ELR (cell line): ENCODE data around the gene TNFSF13.

Experiments
- DNase-seq: peaks from one replicate; pipeline ENCODE4 v3.0.0-alpha.2; 2015; ENCODE audit warnings: low read depth

TNFSF13 gene

DNA sequence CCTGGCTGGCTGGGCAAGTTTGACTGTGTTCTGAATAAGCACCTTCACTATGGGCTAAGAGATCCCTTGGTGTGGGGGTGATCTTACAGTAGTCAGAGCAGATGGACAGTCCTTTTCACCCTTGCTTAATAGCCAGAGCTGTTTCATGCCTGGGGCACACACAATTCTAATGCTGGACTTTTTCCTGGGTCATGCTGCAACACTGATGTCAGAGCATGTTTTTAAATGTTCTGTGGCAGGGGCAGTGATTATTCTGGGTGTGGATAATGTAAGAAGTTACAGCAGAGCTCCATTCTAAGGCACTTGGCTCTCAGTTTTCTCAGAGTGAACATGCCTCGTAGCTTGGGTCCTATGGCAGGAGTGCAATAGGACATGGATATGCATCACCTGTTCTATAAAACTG is 16.9 kb downstream of the TNFSF13 start:
- no peak for DNase-seq

DNA sequence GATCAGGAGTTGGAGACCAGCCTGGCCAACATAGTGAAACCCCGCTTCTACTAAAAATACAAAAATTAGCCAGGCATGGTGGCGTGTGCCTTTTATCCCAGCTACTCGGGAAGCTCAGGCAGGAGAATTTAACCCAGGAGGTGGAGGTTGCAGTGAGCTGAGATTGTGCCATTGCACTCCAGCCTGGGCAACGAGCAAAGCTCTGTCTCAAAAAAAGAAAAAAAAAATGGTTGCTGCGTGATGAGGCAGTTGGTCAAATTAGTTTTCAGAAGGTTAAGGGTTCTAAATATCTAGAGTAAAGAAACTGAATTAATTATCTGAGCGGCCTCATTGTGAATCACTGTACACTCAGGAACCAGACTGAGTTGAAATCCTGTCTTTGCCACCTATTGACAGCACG is 17.4 kb downstream of the TNFSF13 start:
- DNase-seq, result no peak

DNA sequence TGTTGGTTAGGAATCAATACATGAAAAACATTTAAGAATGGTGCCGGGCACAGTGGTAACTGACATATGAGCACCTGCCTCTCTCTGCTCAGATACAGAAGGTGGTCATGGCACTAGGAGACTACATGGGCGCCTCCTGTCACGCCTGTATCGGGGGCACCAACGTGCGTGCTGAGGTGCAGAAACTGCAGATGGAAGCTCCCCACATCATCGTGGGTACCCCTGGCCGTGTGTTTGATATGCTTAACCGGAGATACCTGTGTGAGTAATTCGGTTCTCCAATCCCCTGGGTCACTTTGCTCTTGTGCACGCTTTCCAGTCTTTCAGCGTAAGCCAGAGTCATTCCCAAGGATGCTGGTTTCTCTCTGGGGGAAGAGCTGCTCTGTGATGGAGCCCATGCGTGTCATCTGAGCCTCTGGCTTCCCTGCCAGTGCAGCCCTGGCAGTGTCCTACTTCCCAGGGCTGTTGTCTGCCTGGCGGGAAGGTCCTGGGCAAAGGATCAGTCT is 17.9 kb downstream of the TNFSF13 start:
- DNase-seq, result no peak

DNA sequence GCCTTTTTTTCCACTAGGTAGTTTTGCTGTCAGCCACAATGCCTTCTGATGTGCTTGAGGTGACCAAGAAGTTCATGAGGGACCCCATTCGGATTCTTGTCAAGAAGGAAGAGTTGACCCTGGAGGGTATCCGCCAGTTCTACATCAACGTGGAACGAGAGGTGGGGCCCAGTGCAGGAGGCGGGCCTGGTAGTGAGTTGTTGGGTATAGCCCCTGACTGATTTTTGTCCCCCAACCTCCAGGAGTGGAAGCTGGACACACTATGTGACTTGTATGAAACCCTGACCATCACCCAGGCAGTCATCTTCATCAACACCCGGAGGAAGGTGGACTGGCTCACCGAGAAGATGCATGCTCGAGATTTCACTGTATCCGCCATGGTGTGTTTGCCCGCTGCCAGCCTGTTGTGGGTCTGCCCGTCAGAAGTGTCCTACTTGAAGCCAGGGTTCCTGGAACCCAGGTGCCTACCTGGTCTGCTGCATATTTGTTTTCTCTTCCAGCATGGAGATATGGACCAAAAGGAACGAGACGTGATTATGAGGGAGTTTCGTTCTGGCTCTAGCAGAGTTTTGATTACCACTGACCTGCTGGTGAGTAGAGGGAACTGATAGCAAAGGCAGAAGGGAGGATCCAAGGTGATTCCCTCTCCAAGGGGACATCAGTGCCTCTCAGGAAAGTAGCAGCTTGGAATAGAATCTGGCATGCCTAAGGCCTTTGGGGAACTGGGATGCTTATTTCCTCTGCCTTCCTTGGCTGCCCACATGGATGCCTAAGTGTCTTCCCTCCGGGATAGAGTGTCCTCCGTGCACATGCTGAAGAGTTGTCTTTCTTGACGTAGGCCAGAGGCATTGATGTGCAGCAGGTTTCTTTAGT is 19.0 kb downstream of the TNFSF13 start:
- DNase-seq, result no peak

DNA sequence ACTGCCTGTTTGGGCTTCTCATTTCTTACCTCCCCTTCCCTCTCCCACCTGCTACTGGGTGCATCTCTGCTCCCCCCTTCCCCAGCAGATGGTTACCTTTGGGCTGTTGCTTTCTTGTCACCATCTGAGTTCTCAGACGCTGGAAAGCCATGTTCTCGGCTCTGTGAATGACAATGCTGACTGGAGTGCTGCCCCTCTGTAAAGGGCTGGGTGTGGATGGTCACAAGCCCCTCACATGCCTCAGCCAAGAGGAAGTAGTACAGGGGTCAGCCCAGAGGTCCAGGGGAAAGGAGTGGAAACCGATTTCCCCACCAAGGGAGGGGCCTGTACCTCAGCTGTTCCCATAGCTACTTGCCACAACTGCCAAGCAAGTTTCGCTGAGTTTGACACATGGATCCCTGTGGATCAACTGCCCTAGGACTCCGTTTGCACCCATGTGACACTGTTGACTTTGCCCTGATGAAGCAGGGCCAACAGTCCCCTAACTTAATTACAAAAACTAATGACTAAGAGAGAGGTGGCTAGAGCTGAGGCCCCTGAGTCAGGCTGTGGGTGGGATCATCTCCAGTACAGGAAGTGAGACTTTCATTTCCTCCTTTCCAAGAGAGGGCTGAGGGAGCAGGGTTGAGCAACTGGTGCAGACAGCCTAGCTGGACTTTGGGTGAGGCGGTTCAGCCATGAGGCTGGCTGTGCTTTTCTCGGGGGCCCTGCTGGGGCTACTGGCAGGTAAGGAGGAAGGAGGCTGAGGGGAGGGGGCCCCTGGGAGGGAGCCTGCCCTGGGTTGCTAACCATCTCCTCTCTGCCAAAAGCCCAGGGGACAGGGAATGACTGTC is 20.7 kb downstream of the TNFSF13 start, which contains the start of gene CD68:
Gene CD68 (plus strand): TSS at position 638 of the 833 bp plus-strand sequence. CDS start 40 bp downstream, at position 678.
- peak; percentile 99 for DNase-seq

DNA sequence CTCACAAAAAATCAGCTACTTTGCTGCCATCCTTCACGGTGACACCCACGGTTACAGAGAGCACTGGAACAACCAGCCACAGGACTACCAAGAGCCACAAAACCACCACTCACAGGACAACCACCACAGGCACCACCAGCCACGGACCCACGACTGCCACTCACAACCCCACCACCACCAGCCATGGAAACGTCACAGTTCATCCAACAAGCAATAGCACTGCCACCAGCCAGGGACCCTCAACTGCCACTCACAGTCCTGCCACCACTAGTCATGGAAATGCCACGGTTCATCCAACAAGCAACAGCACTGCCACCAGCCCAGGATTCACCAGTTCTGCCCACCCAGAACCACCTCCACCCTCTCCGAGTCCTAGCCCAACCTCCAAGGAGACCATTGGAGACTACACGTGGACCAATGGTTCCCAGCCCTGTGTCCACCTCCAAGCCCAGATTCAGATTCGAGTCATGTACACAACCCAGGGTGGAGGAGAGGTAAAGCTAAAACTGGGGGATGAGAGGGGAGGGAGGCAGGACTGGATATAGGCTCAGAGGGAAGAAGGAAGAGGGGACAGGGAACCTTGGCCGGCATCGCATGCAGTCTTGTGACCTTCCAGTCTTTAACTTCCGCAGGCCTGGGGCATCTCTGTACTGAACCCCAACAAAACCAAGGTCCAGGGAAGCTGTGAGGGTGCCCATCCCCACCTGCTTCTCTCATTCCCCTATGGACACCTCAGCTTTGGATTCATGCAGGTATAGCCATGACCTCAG is 21.5 kb downstream of the TNFSF13 start:
- DNase-seq, result no peak

DNA sequence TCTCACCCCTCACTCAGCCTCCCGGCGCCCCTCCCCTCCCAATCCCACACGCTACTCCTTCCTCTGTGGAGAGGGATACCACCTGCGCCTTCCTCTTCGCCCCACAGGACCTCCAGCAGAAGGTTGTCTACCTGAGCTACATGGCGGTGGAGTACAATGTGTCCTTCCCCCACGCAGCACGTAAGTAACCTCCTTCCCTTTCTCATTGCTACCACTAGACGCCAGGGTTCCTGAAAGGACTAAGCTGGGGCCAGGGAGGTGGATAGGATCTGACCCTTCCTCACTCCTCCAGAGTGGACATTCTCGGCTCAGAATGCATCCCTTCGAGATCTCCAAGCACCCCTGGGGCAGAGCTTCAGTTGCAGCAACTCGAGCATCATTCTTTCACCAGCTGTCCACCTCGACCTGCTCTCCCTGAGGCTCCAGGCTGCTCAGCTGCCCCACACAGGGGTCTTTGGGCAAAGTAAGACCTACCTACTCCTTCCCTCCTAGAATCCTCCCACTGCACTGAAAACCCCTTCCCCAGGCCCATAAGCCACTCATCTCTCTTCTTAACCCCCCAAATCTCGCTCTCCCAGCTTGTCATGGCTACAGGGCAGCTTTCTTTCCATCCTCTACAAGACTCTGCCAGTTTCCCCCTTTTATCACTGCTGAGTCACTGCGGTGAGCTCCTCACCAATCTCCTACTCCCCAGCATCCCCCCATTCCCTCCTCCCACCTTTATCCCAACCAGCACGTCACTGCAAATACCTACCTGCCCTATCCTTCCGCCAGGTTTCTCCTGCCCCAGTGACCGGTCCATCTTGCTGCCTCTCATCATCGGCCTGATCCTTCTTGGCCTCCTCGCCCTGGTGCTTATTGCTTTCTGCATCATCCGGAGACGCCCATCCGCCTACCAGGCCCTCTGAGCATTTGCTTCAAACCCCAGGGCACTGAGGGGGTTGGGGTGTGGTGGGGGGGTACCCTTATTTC is 22.3 kb downstream of the TNFSF13 start:
- DNase-seq, result no peak

DNA sequence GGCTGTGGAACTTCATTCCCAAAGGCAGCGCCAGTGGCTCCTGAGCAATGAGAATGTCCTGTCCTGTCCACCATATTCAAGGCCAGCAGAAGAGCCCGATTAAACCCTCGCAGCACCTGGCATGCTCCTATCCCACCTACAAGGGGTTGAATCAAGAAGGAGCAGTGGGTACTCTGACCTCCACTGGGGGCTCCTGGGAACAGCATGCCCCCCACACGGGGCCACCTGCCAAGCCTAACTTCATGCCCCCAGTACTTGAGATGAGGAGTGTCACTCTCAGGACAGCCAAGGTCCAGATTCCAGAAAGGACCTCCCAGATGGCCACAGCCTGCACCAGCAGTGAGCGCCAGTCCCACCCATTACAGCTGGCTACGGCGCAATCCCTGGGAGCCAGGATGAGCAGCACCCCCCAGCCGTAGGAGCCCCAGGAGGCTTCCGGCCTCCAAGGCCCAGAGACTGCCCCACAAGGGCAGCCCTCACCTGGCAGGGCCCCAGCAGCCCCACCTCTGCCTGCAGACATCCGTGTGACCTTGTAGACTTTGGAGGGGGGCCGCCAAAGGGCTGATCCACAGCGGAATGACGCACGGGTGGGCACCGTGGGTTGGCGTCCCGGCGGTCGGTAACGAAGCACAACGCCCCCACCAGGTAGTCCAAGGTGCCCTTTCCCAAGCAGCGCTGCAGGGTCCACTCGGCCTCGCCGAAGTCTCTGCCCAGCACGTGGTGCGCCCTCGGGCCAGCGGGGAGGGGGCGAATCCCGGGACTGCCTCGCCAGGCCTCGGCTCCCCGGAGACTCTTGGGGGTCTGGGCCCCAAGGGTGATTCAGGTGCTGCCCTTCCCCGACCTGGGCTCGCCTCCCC is 24.1 kb downstream of the TNFSF13 start:
- DNase-seq, result no peak

DNA sequence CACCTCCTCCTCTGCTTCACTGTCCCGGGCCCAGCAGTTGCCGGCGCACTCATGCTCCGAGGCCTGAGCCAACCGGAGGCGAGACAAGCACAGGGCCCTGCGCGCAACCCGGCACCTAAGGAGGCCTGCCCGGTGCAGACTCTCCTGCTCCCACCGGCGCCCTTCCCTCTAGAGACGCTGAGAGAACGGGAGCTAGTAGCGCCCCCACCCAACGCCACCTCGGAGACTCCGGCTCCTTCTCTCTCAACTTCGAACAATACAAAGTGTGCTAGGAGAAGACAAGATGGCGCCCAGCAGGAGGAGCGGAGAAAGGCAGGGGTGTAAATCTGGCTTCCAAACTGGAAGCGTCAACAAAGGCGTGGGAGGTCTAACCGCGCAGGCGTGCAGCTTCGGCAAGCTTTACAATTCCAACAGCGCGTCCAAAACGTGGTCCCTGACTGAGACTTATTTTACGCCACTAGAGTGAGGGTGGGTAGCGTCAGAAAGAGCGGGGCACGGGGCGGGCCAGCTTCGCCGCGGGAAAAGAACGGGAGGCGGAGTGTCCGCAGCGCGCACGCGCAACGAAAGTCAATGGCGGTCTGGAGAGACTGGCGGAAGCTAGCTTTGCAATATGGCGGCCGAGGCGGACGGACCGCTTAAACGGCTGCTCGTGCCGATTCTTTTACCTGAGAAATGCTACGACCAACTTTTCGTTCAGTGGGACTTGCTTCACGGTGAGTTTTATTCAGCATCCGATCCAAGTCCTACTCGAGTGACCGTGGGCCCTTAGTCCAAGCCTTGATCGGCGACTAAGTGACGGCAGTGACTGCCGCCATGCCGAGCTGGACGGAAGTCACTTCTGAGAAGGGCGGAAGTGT is 24.9 kb downstream of the TNFSF13 start, which contains the start of gene MPDU1:
Gene MPDU1 (plus strand): TSS at position 600 of the 857 bp plus-strand sequence. CDS start 11 bp downstream, at position 611.
- peak; percentile 97 for DNase-seq

DNA sequence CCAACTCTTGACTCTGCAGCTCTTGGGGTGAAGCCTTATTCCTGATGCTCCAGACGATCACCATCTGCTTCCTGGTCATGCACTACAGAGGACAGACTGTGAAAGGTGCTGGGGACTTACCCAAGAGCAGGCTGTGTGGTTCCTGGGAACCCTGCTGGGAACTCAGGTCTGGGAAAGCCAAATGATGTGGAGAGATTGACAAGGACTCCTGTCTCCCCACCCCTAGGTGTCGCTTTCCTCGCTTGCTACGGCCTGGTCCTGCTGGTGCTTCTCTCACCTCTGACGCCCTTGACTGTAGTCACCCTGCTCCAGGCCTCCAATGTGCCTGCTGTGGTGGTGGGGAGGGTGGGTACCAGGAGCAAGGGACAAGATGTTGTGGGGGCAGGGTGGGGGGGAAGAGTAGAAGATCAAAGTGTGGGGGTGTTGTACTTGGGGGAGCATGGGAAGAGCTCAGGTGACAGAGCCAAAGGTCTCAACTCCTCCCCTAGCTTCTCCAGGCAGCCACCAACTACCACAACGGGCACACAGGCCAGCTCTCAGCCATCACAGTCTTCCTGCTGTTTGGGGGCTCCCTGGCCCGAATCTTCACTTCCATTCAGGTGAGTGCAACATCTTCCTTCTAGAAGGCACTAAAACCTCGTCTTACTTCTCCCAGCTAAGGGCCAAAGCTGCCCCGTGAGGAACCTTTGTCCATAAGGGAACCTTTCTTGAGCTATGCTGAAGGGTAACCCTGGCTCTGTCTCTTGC is 28.3 kb downstream of the TNFSF13 start:
- DNase-seq, result peak; percentile 68

DNA sequence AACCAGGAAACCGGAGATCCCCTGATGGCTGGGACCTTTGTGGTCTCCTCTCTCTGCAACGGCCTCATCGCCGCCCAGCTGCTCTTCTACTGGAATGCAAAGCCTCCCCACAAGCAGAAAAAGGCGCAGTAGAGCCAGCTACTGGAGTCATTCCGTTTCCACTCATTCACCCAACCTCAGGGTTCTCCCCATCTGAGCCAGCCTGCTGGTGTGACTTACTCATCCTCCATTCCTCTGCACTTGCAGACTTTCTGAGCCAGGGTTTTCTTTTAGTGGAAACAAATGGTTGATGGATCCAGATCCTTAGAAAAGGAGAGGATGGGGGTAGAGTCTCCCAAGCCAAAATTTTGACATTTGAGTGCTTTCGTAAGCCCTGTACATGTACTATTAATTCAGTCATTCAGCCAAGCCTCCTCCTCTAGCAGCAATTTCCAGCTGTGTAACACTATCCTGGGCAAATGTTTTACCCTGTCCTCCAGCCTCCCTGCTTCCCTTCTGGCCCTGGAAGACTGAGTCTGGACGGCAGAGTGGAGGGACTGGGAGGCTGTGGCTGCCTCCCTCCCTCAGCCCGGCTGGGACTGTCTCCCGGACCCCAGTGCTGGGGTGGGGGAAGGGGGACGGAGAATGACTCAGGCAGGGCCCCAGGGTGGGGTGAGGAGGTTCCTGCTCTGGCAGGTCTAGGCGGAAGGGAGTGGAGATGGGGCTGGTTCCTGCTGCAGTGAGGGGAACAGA is 29.0 kb downstream of the TNFSF13 start:
- DNase-seq, result peak; percentile 97

DNA sequence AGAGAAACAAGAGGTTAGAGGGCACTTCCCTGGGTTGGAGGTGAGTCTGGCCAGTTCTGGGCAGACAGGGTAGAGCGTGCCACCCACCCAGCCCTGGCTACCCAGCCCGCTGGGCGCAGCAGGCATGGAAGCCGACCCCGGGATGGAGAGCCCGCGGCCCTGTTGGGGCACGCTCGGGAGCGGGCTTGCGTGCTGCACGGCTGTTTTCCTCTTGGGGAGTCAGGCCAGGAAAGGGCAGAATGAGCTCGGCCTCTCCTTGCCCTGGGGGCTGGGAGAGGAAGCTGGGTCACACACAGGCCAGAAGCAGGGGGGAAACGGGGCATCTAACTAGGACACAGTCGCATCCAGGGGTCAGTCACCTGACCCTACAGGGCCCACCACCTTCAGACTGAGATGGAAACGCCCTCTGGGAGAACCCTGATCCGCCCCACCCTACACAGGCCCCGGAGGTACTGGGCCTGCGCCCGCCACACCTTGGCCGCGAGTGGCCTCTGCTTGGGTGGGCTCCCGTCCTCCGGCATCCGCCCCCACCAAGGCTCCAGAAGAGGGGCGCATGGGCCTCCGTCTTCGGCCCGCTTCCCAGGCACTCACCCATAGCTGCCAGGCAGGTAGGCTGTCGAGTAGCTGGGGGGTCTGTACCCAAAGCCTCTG is 30.1 kb downstream of the TNFSF13 start:
- DNase-seq, result peak; percentile 52

DNA sequence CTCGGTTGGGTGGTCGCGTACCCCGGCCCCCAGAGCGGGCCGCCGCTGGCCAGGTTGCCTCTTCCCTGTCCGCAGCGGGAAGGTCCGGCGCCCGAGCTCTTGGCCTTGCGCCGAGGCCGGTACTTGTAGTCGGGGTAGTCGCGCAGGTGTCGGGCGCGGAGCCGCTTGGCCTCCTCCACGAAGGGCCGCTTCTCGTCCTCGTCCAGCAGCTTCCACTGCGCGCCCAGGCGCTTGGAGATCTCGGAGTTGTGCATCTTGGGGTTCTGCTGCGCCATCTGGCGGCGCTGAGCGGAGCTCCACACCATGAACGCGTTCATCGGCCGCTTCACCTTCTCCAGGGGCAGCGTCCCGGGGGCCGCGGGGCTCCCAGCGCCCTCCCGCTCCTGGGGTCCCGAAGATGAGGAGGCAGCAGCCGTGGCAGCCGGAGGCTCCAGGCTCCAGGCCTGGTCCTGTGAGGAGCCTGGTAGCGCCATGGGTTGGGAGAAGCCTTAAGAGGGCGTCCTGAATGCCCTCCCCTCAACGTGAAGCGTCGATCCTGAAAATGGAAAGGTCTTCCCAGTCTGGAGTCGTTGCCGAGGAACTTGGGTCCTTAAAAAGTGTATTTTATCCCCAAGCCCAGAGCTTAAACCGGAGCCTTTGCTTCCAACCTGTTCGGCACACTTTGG is 30.8 kb downstream of the TNFSF13 start:
- peak; percentile 94 for DNase-seq

DNA sequence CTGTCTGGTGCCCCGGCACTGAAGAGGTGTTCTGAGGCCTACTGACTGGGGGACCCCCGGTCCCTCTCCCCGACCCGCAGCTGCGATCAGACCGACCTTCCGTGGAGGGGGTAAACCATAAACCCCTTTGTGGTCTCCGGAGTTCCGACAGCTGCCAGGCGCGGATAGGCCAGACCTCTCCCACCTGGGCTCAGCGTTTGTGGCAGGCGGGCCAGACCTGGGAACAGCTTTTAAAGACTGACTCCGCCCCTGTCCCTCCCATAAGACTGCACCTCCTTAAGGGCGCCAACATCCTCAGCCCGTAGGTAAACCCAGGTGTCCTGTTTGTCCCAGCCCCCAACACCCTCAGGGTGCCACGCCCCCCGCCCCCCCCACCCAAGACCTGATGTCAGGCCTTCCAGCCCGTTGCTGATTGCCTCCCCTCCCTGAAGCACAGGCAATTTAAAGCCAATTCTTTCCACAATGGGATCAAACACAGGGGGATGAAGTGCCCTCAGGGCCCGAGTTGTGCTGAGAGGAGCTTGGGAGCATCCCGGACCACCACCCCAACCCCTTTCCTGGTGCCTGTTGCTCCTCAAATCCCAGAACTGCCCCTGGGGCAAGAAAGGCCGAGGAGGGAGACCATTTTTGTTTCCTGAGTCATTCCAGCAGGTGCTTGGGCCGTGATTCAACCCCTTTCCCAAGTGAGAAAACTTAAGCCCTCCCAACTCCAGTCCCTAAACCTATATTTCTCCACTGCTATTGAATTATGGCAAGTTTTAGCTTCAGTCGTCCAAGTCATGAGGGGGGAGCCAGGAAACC is 31.5 kb downstream of the TNFSF13 start, which contains the start of gene SOX15:
Gene SOX15 (minus strand): TSS at position 204 of the 801 bp plus-strand sequence. CDS start 418 bp downstream, outside the sequence.
- peak; percentile 91 for DNase-seq

DNA sequence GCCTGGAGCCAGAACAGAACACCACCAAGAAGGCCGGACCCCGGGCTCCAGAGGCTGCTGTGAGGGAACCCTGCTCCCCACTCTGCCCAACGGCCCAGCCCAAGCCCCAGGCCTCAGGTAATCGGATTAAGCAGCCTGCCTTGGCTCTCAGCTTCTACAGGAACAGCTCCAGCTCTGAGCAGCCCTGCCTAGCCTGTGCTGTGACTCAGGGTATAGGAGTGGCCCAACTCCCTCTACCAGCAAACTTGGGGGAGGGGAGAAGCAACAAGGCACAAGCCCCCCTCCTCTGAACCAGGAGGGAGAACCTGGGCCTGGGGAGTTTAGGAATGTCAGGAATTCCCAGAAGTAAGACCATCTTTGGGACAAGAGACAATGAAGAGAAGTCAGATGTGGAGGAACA is 32.2 kb downstream of the TNFSF13 start:
- peak; percentile 85 for DNase-seq
